Measurements from ENCODE around the gene TSC22D2. TPM values are rescaled to one million over a fixed set of nuclear protein-coding genes. Genes with fewer than 3 reads are reported as not detected.

The TSC22D2 gene
- total RNA-seq, 6 experiments from 2014 or later: 10.3 to 30.4 (median 13.2) TPM

GRCh38 chr3:150484410-150484809 is 76.3 kb downstream of the TSC22D2 start:
- no peak for DNase-seq
- intact Hi-C loops (cut with DNase I): no loop called here
- no peaks in the 10 kb centered on the region for H3K9me3 ChIP-seq
- TF ChIP-seq POLR2A (IDR thresholded peaks at IDR 0.05) (no peak), CTCF (IDR thresholded peaks at IDR 0.05) (no peak)
- H3K27ac ChIP-seq: no peak overlapping the region
- H3K36me3 ChIP-seq: no peaks in the 10 kb centered on the region
- H3K4me1 ChIP-seq: no peaks in the 10 kb centered on the region
- 83% methylated on average over 1 of the region's 1 CpG for WGBS (ENCODE audit: insufficient coverage, low coverage, low lambda C conversion rate, missing lambda C conversion rate)
- H3K4me3 ChIP-seq: no peak overlapping the region
- ATAC-seq: no peak
- no peaks in the 10 kb centered on the region for H3K27me3 ChIP-seq

GRCh38 chr3:150488867-150489266 is 80.8 kb downstream of the TSC22D2 start:
- no peaks in the 10 kb centered on the region for H3K36me3 ChIP-seq
- no peaks in the 10 kb centered on the region for H3K27me3 ChIP-seq
- no peaks in the 10 kb centered on the region for H3K9me3 ChIP-seq
- no peak for ATAC-seq
- intact Hi-C loops (cut with DNase I): no loop called here
- no peak for TF ChIP-seq CTCF (IDR thresholded peaks at IDR 0.05)
- TF ChIP-seq POLR2A (IDR thresholded peaks at IDR 0.05): no peak
- DNase-seq: no peak
- H3K27ac ChIP-seq: no peak overlapping the region
- no peaks in the 10 kb centered on the region for H3K4me1 ChIP-seq
- 100% methylated on average over 2 of the region's 2 CpGs for WGBS (ENCODE audit: insufficient coverage, low coverage, low lambda C conversion rate, missing lambda C conversion rate)
- no peak overlapping the region for H3K4me3 ChIP-seq

- Histone ChIP-seq H3K27me3 (no peaks in the 10 kb centered on the region), H3K36me3 (no peaks in the 10 kb centered on the region), H3K9me3 (no peaks in the 10 kb centered on the region), H3K4me1 (no peaks in the 10 kb centered on the region), H3K4me3 (no peak overlapping the region), H3K27ac (no peak overlapping the region)
- DNase-seq: no peak
- intact Hi-C loops (cut with DNase I): loop anchor here in 1 of 2 donors (10.0 kb wide), 1 partner anchor 196 kb away; no protein-coding TSS in a partner anchor
- ATAC-seq: peak; percentile 58 to 79 (median 64)
- TF ChIP-seq CTCF (IDR thresholded peaks at IDR 0.05) (no peak), POLR2A (IDR thresholded peaks at IDR 0.05) (no peak)
- 95% methylated on average over 2 of the region's 2 CpGs for WGBS (ENCODE audit: insufficient coverage, low coverage, low lambda C conversion rate, missing lambda C conversion rate)
Measured at GRCh38 chr3:150490277-150490986, 82.3 kb downstream of the TSC22D2 start.

GRCh38 chr3:150494411-150494977 is 86.4 kb downstream of the TSC22D2 start:
- ATAC-seq (peak in 1 of 4 donors; percentile 43), DNase-seq (no peak)
- Histone ChIP-seq H3K36me3 (no peaks in the 10 kb centered on the region), H3K4me3 (no peak overlapping the region), H3K27me3 (no peaks in the 10 kb centered on the region), H3K27ac (no peak overlapping the region), H3K9me3 (no peaks in the 10 kb centered on the region), H3K4me1 (no peaks in the 10 kb centered on the region)
- WGBS (ENCODE audit: insufficient coverage, low coverage, low lambda C conversion rate, missing lambda C conversion rate): 94% methylated on average over 5 of the region's 5 CpGs
- TF ChIP-seq POLR2A (IDR thresholded peaks at IDR 0.05) (no peak), CTCF (IDR thresholded peaks at IDR 0.05) (no peak)
- intact Hi-C loops (cut with DNase I): loop anchor here in 1 of 2 donors (10.0 kb wide), 1 partner anchor 200 kb away; no protein-coding TSS in a partner anchor

Measured in right lobe of liver (tissue), 6 donors.